MCF 10A (cell line): ENCODE measurements around the gene MRPS2. TPM values are rescaled to one million over a fixed set of nuclear protein-coding genes. Genes with fewer than 3 reads are reported as not detected.

Experiments
- BruUV-seq: library from RNA; stranded (reverse); fragments of 400-500 nt; replicated peaks from 2 replicates; lab custom pipeline; 2021; lab: Mats Ljungman, UMichigan
- CTCF ChIA-PET: fragments of 300-600 bp; sonication (Branson Sonifier 250); formaldehyde crosslinking; extraction: SDS; loops from one replicate; lab custom pipeline; 2021; ENCODE audit warnings: antibody characterized with exemption, inconsistent platforms; lab: Yijun Ruan, JAX
- POLR2A ChIA-PET: fragments of 300-600, 350-650 bp; sonication (Branson Sonifier 250); formaldehyde crosslinking; extraction: SDS; loops from one replicate; lab custom pipeline; 2020; ENCODE audit warnings: antibody characterized with exemption, inconsistent platforms; lab: Yijun Ruan, JAX
- DNase-seq: peaks from one replicate; pipeline ENCODE4 v3.0.0-alpha.2; 2018; ENCODE audit not compliant: unreplicated experiment
- H3K27ac Mint-ChIP-seq: one replicate; pipeline ENCODE4 v1.8.0; 2022; ENCODE audit warnings: mild to moderate bottlenecking, low read depth, mixed read lengths; ENCODE audit not compliant: unreplicated experiment
- H3K27me3 Mint-ChIP-seq: one replicate; pipeline ENCODE4 v1.8.0; 2022; ENCODE audit warnings: mixed read lengths; ENCODE audit not compliant: insufficient read depth, unreplicated experiment
- H3K36me3 Mint-ChIP-seq: one replicate; pipeline ENCODE4 v1.8.0; 2022; ENCODE audit warnings: mild to moderate bottlenecking, moderate library complexity, mixed read lengths; ENCODE audit not compliant: insufficient read depth, unreplicated experiment
- H3K4me1 Mint-ChIP-seq: one replicate; pipeline ENCODE4 v1.8.0; 2022; ENCODE audit warnings: mixed read lengths; ENCODE audit not compliant: insufficient read depth, unreplicated experiment
- H3K4me3 Mint-ChIP-seq: one replicate; pipeline ENCODE4 v1.8.0; 2022; ENCODE audit warnings: mild to moderate bottlenecking, moderate library complexity, mixed read lengths; ENCODE audit not compliant: unreplicated experiment
- H3K9me3 Mint-ChIP-seq: one replicate; pipeline ENCODE4 v1.8.0; 2022; ENCODE audit warnings: mixed read lengths; ENCODE audit not compliant: unreplicated experiment
- intact Hi-C: fragments of 100-400 bp; cut with micrococcal nuclease; formaldehyde crosslinking; loops from 2 replicates; pipeline ENCODE4 v1.14.1; 2022
- total RNA-seq: library from RNA; stranded (reverse); gene quantifications from 2 replicates; pipeline ENCODE4 v1.2.3, GENCODE V29; 2022
- TF ChIP-seq, protein P1 (sequence below): fragments of 200-600 bp; IDR thresholded peaks from one replicate; pipeline ENCODE4 v1.8.0; 2022; ENCODE audit warnings: antibody characterized with exemption, mild to moderate bottlenecking; ENCODE audit not compliant: unreplicated experiment

MRPS2 gene
- total RNA-seq, 1 experiment from 2014 or later = 45.8 TPM

DNA sequence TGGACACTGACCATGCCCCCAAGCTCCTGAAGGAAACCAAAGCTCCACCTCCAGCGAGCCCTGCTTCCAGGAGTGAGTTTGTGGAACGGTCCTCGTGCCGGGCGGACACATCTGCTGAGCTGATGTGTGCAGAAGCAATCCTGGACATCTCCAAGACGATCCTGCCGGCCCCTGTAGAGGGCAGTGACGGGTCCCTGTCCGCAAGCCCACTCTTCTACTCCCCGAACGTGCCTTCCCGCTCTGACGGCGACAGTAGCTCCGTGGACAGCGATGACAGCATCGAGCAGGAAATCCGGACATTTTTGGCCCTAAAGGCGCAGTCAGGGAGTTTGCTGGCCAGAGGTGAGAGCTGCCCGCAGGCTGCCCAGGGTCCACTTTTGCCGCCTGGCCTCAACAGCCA, 14.7 kb upstream of the MRPS2 start:
- intact Hi-C loops = no loop called here
- no TSS peak for BruUV-seq
- ChIA-PET POLR2A (no interaction called here), CTCF (no interaction called here)
- Mint-ChIP-seq H3K9me3 (no peaks in the 10 kb centered on the region), H3K4me3 (no peak overlapping the region), H3K27me3 (no peaks in the 10 kb centered on the region), H3K4me1 (no peaks in the 10 kb centered on the region), H3K27ac (no peak overlapping the region), H3K36me3 (peaks cover 36% of the 10 kb centered on the region)
- no peak for DNase-seq
- TF ChIP-seq, protein P1, sequence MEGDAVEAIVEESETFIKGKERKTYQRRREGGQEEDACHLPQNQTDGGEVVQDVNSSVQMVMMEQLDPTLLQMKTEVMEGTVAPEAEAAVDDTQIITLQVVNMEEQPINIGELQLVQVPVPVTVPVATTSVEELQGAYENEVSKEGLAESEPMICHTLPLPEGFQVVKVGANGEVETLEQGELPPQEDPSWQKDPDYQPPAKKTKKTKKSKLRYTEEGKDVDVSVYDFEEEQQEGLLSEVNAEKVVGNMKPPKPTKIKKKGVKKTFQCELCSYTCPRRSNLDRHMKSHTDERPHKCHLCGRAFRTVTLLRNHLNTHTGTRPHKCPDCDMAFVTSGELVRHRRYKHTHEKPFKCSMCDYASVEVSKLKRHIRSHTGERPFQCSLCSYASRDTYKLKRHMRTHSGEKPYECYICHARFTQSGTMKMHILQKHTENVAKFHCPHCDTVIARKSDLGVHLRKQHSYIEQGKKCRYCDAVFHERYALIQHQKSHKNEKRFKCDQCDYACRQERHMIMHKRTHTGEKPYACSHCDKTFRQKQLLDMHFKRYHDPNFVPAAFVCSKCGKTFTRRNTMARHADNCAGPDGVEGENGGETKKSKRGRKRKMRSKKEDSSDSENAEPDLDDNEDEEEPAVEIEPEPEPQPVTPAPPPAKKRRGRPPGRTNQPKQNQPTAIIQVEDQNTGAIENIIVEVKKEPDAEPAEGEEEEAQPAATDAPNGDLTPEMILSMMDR = no peak

DNA sequence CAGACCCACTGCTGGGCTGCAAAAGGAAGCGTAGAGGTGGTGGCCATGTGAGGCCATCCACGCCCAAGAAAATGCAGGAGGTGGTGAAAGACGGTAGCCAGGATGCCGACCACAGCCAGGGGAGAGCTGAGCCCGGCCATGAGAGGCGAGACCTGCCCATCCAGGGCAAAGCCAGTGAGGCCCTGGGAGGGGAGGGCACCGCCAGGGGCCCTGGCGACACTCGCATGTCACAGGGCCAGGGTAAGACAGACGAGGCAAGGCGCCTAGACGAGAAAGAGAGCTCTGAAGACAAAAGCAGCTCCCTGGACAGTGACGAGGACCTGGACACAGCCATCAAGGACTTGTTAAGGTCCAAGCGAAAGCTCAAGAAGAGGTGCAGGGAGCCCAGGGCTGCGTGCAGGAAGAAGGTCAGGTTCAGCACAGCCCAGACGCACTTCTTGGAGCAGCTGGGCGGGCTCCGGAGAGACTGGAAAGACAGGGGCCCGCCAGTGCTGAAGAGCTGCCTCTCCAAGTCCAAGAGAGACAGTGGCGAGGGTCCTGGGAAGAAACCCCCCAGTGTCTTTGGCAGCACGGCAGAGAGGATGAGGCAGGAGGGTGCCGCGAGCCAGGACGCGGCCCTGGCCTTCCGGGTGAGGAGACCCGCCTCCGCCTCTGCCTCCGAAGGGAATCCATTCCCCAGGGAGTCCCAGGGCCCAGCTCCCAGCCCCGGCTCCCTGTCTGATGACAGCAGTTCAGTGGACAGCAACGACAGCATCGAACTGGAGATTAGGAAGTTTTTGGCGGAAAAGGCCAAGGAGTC, 14.0 kb upstream of the MRPS2 start:
- H3K27ac Mint-ChIP-seq = no peak overlapping the region
- H3K4me1 Mint-ChIP-seq = no peaks in the 10 kb centered on the region
- intact Hi-C loops = no loop called here
- TF ChIP-seq, protein P1 = no peak
- no peaks in the 10 kb centered on the region for H3K9me3 Mint-ChIP-seq
- DNase-seq = no peak
- CTCF ChIA-PET = interaction anchor here (0.9 kb wide), 1 partner anchor 117 kb away, joined by 3 read pairs; no protein-coding TSS in a partner anchor
- POLR2A ChIA-PET = no interaction called here
- H3K27me3 Mint-ChIP-seq = no peaks in the 10 kb centered on the region
- BruUV-seq = no TSS peak
- no peak overlapping the region for H3K4me3 Mint-ChIP-seq
- H3K36me3 Mint-ChIP-seq = peaks cover 40% of the 10 kb centered on the region

DNA sequence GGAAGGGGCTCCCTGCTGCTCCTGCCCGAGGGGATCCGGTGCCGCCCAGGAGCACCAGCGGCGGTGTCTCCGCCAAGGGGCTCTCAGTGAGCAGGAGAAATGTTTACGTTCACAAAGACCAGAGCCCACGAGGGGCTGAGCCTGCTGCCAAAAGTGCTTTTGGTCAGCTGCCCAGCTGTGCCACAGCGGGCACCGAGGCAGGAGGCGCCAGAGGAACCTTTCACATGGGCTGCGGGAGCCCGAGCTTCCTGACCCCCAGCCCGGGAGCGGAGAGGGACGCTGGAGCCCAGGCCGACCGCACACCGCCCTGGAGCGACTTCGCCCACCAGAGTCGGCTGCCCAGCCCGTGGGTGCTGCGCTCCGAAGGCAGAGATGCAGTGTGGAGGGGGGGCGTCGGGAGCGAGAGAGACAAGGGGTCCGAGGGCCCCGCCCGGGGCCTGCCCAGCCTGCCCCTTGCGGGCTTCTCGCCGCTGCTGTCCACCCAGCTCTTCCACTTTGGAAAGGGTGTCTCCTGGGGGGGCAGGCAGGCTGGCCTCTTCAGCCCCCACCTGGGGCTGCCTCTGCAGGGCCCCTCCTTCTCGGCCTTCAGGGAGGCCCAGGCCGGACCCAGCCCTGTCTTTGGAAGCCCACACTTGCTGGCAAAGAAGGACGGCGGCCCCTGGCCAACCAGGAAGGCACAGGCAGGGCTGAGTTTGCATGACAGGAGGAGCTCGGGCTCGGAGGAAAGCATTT, 13.0 kb upstream of the MRPS2 start:
- BruUV-seq = no TSS peak
- Mint-ChIP-seq H3K27ac (no peak overlapping the region), H3K4me3 (no peak overlapping the region), H3K9me3 (no peaks in the 10 kb centered on the region), H3K4me1 (no peaks in the 10 kb centered on the region), H3K36me3 (peaks cover 40% of the 10 kb centered on the region), H3K27me3 (no peaks in the 10 kb centered on the region)
- DNase-seq = no peak
- CTCF ChIA-PET = interaction anchor here (0.9 kb wide), 1 partner anchor 116 kb away, joined by 3 read pairs; no protein-coding TSS in a partner anchor
- POLR2A ChIA-PET = no interaction called here
- TF ChIP-seq, protein P1 = no peak
- intact Hi-C loops = no loop called here

DNA sequence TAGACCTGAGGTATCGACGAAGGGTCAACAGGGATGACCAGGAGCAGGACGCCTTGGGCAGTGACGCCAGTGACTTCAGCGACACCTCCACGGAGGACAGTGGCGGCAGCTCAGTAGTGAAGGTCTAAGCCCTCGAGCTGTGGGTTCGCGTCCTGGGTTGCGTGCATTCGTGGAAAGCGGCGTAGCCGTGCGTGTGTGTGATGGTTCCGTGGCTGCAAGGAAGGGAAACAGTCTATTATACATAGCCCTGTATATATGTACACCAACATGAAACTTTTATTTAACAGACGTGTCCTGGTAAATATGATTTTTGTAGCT, 12.5 kb upstream of the MRPS2 start:
- H3K27me3 Mint-ChIP-seq = no peaks in the 10 kb centered on the region
- no TSS peak for BruUV-seq
- H3K27ac Mint-ChIP-seq = no peak overlapping the region
- H3K4me1 Mint-ChIP-seq = no peaks in the 10 kb centered on the region
- no peak for DNase-seq
- TF ChIP-seq, protein P1 = no peak
- ChIA-PET POLR2A (interaction anchor here (0.9 kb wide), 1 partner anchor 8 kb away, joined by 5 read pairs; no protein-coding TSS in a partner anchor), CTCF (interaction anchor here (0.7 to 1.6 kb wide), 2 partner anchors 12 to 17 kb away, joined by 3 to 6 read pairs; no protein-coding TSS in a partner anchor)
- H3K36me3 Mint-ChIP-seq = peaks cover 40% of the 10 kb centered on the region
- intact Hi-C loops = no loop called here
- H3K9me3 Mint-ChIP-seq = no peaks in the 10 kb centered on the region
- H3K4me3 Mint-ChIP-seq = no peak overlapping the region
